Measurements from ENCODE around the gene PABPN1L. TPM values are rescaled to one million over a fixed set of nuclear protein-coding genes. Genes with fewer than 3 reads are reported as not detected.

PABPN1L gene
- total RNA-seq, 1 donor from 2014 or later = 0.67 TPM

GRCh38 chr16:88834670-88835069, 31.8 kb downstream of the PABPN1L start:
- Mint-ChIP-seq H3K4me3 (no peak overlapping the region), H3K27ac (no peak overlapping the region), H3K4me1 (no peaks in the 10 kb centered on the region), H3K36me3 (ENCODE audit: low read depth) (peaks cover 21% of the 10 kb centered on the region), H3K27me3 (no peaks in the 10 kb centered on the region), H3K9me3 (no peaks in the 10 kb centered on the region)
- POLR2A ChIA-PET = no interaction called here
- intact Hi-C loops (cut with micrococcal nuclease) = no loop called here
- TF ChIP-seq CTCF (IDR thresholded peaks at IDR 0.05) = no peak
- DNase-seq (no peak), ATAC-seq (ENCODE audit: low read depth) (no peak)
- CTCF ChIA-PET = no interaction called here

GRCh38 chr16:88833086-88833485, 33.4 kb downstream of the PABPN1L start:
- intact Hi-C loops (cut with micrococcal nuclease) = no loop called here
- ATAC-seq (ENCODE audit: low read depth) (no peak), DNase-seq (no peak)
- no peaks in the 10 kb centered on the region for H3K4me1 Mint-ChIP-seq
- ChIA-PET CTCF (interaction anchor here (1.5 kb wide), 1 partner anchor 18 kb away, joined by 4 read pairs; no protein-coding TSS in a partner anchor), POLR2A (interaction anchor here (0.7 to 1.2 kb wide), 3 partner anchors 21 to 445 kb away, joined by 3 to 7 read pairs (median 4); partner anchors contain the start of gene APRT)
- no peaks in the 10 kb centered on the region for H3K27me3 Mint-ChIP-seq
- H3K27ac Mint-ChIP-seq = no peak overlapping the region
- peaks cover 16% of the 10 kb centered on the region for H3K36me3 Mint-ChIP-seq (ENCODE audit: low read depth)
- no peaks in the 10 kb centered on the region for H3K9me3 Mint-ChIP-seq
- TF ChIP-seq CTCF (IDR thresholded peaks at IDR 0.05) = no peak
- no peak overlapping the region for H3K4me3 Mint-ChIP-seq

- Mint-ChIP-seq H3K9me3 (no peaks in the 10 kb centered on the region), H3K27ac (no peak overlapping the region), H3K4me3 (no peak overlapping the region), H3K36me3 (ENCODE audit: low read depth) (peaks cover 18% of the 10 kb centered on the region), H3K27me3 (no peaks in the 10 kb centered on the region), H3K4me1 (no peaks in the 10 kb centered on the region)
- CTCF ChIA-PET = no interaction called here
- ATAC-seq (ENCODE audit: low read depth) = no peak
- no peak for DNase-seq
- POLR2A ChIA-PET = no interaction called here
- intact Hi-C loops (cut with micrococcal nuclease) = no loop called here
- TF ChIP-seq CTCF (IDR thresholded peaks at IDR 0.05) = no peak
Observed at GRCh38 chr16:88831838-88832237, 34.6 kb downstream of the PABPN1L start.

DNA sequence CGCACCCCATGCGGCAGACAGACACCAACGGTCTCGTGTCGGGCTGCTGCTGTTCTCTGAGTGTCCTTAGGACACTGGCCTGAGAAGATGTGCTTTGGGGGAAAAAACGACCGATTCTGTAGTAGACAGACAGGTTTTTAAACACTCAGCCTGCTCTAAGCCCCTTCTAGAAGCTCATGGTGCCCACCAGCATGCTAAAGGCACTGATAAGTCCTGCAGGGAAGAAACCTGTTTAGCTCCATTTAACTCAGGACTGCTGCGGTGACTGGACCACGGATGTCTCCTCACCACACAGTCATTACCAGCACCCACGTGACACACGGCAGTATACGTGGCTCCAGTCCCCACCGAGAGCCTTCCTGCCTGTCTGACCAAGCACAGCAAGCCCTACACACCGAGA, 35.7 kb downstream of the PABPN1L start:
- no peak for DNase-seq
- ATAC-seq (ENCODE audit: low read depth) = no peak
- intact Hi-C loops (cut with micrococcal nuclease) = no loop called here
- H3K4me3 Mint-ChIP-seq = no peak overlapping the region
- no peak overlapping the region for H3K27ac Mint-ChIP-seq
- H3K9me3 Mint-ChIP-seq = no peaks in the 10 kb centered on the region
- ChIA-PET POLR2A (interaction anchor here (0.6 kb wide), 1 partner anchor 317 kb away, joined by 5 read pairs; no protein-coding TSS in a partner anchor), CTCF (no interaction called here)
- no peak for TF ChIP-seq CTCF (IDR thresholded peaks at IDR 0.05)
- peaks cover 22% of the 10 kb centered on the region for H3K36me3 Mint-ChIP-seq (ENCODE audit: low read depth)
- H3K27me3 Mint-ChIP-seq = no peaks in the 10 kb centered on the region
- H3K4me1 Mint-ChIP-seq = no peaks in the 10 kb centered on the region

DNA sequence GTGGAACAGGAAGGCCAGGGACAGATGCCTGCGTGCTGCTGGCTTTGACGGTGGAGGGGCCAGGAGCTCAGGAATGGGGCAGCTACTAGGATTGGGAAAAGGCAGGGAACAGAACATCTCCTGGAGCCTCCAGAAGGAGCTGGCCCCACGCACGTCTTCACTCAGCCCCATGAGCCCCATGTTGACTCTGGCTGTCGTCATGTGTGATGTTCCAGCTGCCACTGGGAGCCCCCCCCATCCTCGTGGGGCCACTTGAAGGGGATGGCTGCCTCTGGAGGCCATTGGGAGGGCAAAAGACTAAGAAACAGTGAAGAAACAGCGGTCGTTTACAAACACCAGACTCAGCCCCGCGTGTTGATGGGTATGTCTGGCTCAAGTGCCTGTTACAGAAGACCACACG, 36.2 kb downstream of the PABPN1L start:
- ChIA-PET POLR2A (interaction anchor here (0.6 kb wide), 1 partner anchor 318 kb away, joined by 5 read pairs; no protein-coding TSS in a partner anchor), CTCF (no interaction called here)
- no peak for DNase-seq
- ATAC-seq (ENCODE audit: low read depth) = no peak
- H3K27ac Mint-ChIP-seq = no peak overlapping the region
- TF ChIP-seq CTCF (IDR thresholded peaks at IDR 0.05) = no peak
- peaks cover 22% of the 10 kb centered on the region for H3K36me3 Mint-ChIP-seq (ENCODE audit: low read depth)
- intact Hi-C loops (cut with micrococcal nuclease) = no loop called here
- no peak overlapping the region for H3K4me3 Mint-ChIP-seq
- H3K9me3 Mint-ChIP-seq = no peaks in the 10 kb centered on the region
- H3K4me1 Mint-ChIP-seq = no peaks in the 10 kb centered on the region
- no peaks in the 10 kb centered on the region for H3K27me3 Mint-ChIP-seq
